ENCODE data around the gene KAT7.

DNA sequence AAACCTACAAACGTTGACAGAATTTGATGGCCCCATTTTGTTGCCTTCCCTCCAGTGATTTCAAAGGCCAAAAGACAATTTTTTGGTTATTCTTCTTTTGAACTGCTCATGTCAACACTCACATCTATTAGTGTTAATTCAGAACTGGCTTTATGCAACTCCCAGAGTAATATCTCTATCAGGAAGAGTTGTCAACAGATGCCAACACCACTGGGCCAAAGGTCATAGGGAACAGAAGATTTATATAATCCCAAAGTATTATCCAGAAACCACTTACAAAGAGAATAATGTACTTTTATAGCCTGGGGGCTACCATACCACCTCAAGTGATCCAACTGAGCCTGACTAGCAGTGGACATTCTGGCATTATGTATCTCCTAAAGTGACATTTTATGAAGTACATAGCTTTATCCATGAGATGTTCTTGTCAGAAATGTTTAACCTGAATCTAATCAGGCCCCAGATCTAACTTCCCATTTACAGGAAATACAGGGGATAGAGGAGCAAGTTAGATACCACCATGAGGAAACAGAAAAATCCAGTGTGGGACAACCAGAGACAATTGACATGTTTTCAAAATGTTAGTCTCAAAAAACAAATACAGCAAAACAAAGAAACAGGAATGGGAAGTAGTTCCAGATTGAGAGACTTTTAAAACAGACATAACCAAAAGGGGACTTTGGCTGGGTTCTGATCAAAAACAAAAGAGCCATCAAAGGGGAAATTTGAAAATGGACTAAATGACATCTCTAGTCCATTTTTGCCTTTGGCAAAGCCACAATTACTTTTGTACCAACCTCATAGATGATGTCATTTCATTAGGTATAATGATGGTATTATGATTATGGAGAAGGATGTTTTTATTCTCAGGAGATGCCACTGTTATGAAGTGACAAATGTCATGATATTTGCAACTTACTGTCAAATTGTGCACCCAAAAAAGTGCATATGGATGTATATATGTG, 43.0 kb upstream of the KAT7 start:
- TF ChIP-seq POLR2AphosphoS5 (IDR thresholded peaks at IDR 0.05; ENCODE audit: low read depth) (no peak), GABPA (IDR thresholded peaks at IDR 0.05; ENCODE audit: low read depth) (no peak)
